GM23338 (cell line): ENCODE measurements around the gene PTGS1.

Experiments used
- EZH2 ChIP-seq: fragments of 200-600 bp; sonication (generic); IDR thresholded peaks from one replicate; pipeline ENCODE4 v1.8.0; 2017; ENCODE audit warnings: antibody characterized with exemption, mild to moderate bottlenecking, low read depth; ENCODE audit not compliant: unreplicated experiment
- EZH2phosphoT487 ChIP-seq: fragments of 200-600 bp; sonication (generic); IDR thresholded peaks from one replicate; pipeline ENCODE4 v1.8.1; 2018; ENCODE audit warnings: antibody characterized with exemption; ENCODE audit not compliant: unreplicated experiment
- NANOG ChIP-seq: IDR thresholded peaks from 2 replicates; pipeline ENCODE4 v1.6.1; 2016; ENCODE audit warnings: antibody characterized with exemption, borderline replicate concordance
- POLR2AphosphoS5 ChIP-seq: IDR thresholded peaks from 2 replicates; pipeline ENCODE4 v1.6.1; 2016; ENCODE audit warnings: antibody characterized with exemption, low read depth
- STAT1 ChIP-seq: IDR thresholded peaks from one replicate; pipeline ENCODE4 v1.6.1; 2016; ENCODE audit warnings: antibody characterized with exemption; ENCODE audit not compliant: unreplicated experiment
- TF ChIP-seq, protein P1 (sequence below): IDR thresholded peaks from one replicate; pipeline ENCODE4 v1.6.1; 2018; ENCODE audit warnings: antibody characterized with exemption; ENCODE audit not compliant: unreplicated experiment
- TF ChIP-seq, protein P2 (sequence below), 2 experiments: fragments of 200-600 bp in 1 of 2; sonication (generic) in 1 of 2; conservative IDR thresholded peaks; 2 replicates each; pipeline versions ENCODE4 v1.5.1 to v1.6.1; 2016 to 2017; ENCODE audit warnings: antibody characterized with exemption in 2 of 2, low read depth in 2 of 2, mild to moderate bottlenecking in 2 of 2, moderate library complexity in 1 of 2

DNA sequence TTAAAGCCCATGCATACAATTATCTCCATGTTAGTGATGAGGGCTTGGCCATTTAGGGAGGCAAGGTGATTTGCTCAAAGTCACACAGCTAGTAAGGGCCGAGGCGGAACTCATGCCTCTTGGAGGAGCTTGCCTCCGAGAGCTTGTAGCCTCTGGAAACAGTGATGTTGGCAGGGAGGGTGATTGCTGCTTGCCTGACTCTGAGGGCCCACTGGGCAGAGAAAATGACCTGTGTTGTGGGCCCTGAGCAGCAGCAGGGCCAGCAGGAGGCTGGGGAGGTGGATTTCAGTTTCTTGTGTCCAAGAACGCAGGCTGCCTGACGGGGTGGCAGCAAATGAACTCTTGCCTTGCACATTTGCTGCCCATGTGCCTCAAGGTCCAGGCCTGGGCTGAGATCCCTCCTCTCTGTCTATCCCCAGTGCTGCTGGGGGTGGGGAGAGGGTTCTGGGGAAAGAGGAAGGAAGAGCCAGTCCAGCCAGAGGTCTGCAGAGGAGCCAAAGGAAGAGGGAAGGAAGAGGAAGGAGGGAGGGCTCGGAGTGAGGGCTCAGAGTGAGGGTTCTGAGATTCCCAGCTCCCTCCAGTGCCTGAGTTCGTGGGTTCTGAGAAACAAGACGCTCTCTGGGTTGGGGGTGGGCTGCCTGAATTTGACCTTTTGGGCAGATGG, 16.2 kb upstream of the PTGS1 start:
- TF ChIP-seq, protein P1, sequence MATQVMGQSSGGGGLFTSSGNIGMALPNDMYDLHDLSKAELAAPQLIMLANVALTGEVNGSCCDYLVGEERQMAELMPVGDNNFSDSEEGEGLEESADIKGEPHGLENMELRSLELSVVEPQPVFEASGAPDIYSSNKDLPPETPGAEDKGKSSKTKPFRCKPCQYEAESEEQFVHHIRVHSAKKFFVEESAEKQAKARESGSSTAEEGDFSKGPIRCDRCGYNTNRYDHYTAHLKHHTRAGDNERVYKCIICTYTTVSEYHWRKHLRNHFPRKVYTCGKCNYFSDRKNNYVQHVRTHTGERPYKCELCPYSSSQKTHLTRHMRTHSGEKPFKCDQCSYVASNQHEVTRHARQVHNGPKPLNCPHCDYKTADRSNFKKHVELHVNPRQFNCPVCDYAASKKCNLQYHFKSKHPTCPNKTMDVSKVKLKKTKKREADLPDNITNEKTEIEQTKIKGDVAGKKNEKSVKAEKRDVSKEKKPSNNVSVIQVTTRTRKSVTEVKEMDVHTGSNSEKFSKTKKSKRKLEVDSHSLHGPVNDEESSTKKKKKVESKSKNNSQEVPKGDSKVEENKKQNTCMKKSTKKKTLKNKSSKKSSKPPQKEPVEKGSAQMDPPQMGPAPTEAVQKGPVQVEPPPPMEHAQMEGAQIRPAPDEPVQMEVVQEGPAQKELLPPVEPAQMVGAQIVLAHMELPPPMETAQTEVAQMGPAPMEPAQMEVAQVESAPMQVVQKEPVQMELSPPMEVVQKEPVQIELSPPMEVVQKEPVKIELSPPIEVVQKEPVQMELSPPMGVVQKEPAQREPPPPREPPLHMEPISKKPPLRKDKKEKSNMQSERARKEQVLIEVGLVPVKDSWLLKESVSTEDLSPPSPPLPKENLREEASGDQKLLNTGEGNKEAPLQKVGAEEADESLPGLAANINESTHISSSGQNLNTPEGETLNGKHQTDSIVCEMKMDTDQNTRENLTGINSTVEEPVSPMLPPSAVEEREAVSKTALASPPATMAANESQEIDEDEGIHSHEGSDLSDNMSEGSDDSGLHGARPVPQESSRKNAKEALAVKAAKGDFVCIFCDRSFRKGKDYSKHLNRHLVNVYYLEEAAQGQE: no peak
- TF ChIP-seq EZH2: no peak
- TF ChIP-seq, protein P2, sequence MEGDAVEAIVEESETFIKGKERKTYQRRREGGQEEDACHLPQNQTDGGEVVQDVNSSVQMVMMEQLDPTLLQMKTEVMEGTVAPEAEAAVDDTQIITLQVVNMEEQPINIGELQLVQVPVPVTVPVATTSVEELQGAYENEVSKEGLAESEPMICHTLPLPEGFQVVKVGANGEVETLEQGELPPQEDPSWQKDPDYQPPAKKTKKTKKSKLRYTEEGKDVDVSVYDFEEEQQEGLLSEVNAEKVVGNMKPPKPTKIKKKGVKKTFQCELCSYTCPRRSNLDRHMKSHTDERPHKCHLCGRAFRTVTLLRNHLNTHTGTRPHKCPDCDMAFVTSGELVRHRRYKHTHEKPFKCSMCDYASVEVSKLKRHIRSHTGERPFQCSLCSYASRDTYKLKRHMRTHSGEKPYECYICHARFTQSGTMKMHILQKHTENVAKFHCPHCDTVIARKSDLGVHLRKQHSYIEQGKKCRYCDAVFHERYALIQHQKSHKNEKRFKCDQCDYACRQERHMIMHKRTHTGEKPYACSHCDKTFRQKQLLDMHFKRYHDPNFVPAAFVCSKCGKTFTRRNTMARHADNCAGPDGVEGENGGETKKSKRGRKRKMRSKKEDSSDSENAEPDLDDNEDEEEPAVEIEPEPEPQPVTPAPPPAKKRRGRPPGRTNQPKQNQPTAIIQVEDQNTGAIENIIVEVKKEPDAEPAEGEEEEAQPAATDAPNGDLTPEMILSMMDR (conservative IDR thresholded peaks at IDR 0.05; ENCODE audit: low read depth in 2 of 2): no peak
- TF ChIP-seq POLR2AphosphoS5: no peak
- TF ChIP-seq EZH2phosphoT487: no peak
- no peak for TF ChIP-seq STAT1
- TF ChIP-seq NANOG: no peak
